Neural cell (in vitro differentiated cells): ENCODE data around the gene ITGA11.

ENCODE experiments used
- CTCF ChIP-seq: fragments of 450-650 bp; IDR thresholded peaks from 2 replicates; pipeline ENCODE4 v1.5.1; 2014; ENCODE audit warnings: antibody characterized with exemption, mild to moderate bottlenecking, moderate library complexity; ENCODE audit not compliant: poor library complexity, severe bottlenecking
- EP300 ChIP-seq: fragments of 450-650 bp; conservative IDR thresholded peaks from 2 replicates; pipeline ENCODE4 v1.6.1; 2014; ENCODE audit warnings: antibody characterized with exemption, mild to moderate bottlenecking, moderate library complexity; ENCODE audit not compliant: poor library complexity, severe bottlenecking
- EZH2 ChIP-seq: fragments of 200-600, 300-800 bp; shearing (Covaris generic), sonication (generic); IDR thresholded peaks from 2 replicates; pipeline ENCODE4 v1.6.1; 2014; ENCODE audit warnings: antibody characterized with exemption, low read length, borderline replicate concordance, mild to moderate bottlenecking; ENCODE audit not compliant: insufficient read depth, poor library complexity, severe bottlenecking
- MXI1 ChIP-seq: fragments of 450-650 bp; conservative IDR thresholded peaks from 2 replicates; pipeline ENCODE4 v1.6.1; 2014; ENCODE audit warnings: antibody characterized with exemption, mild to moderate bottlenecking; ENCODE audit not compliant: poor library complexity, severe bottlenecking
- REST ChIP-seq: IDR thresholded peaks from 2 replicates; pipeline ENCODE4 v1.6.1; 2012; ENCODE audit warnings: borderline replicate concordance
- TAF1 ChIP-seq: IDR thresholded peaks from 2 replicates; pipeline ENCODE4 v1.6.1; 2012; ENCODE audit warnings: low read depth

- TF ChIP-seq EZH2 (no peak), MXI1 (no peak), CTCF (no peak), TAF1 (no peak), EP300 (no peak), REST (no peak)
Observed at GRCh38 chr15:68348606-68349005, 83.4 kb downstream of the ITGA11 start.
